ENCODE data around the gene VPS16.

GRCh38 chr20:2825761-2826160 lies 14.8 kb upstream of the VPS16 start:
- TF ChIP-seq ZNF121 (CRISPR knock-in tag; IDR thresholded peaks at IDR 0.05) (no peak), POLR2A (IDR thresholded peaks at IDR 0.05; ENCODE audit: insufficient read depth in 1 of 2, low read depth in 2 of 2, low read length in 2 of 2) (no peak), POLR2AphosphoS5 (IDR thresholded peaks at IDR 0.05; ENCODE audit: low read depth, low read length) (no peak), HMGXB4 (CRISPR knock-in tag; IDR thresholded peaks at IDR 0.05; ENCODE audit: borderline replicate concordance in 1 of 2, low read depth in 1 of 2) (no peak), ATF3 (CRISPR knock-in tag; IDR thresholded peaks at IDR 0.05) (no peak), ZNF232 (CRISPR knock-in tag; IDR thresholded peaks at IDR 0.05; ENCODE audit: borderline replicate concordance) (no peak), EZH2 (conservative IDR thresholded peaks at IDR 0.05; ENCODE audit: low read depth, low read length) (no peak), RNF2 (conservative IDR thresholded peaks at IDR 0.05; ENCODE audit: low read depth) (no peak), ESRRA (CRISPR knock-in tag; IDR thresholded peaks at IDR 0.05; ENCODE audit: low read depth) (no peak), MAX (IDR thresholded peaks at IDR 0.05) (no peak)

Measured in HepG2 (cell line).